SK-N-SH (cell line): ENCODE results near the gene CLASRP. TPM values are rescaled to one million over a fixed set of nuclear protein-coding genes. Genes with fewer than 3 reads are reported as not detected.

Source experiments
- CTCF ChIA-PET: fragments of 300-600, 350-600 bp; formaldehyde crosslinking; extraction: SDS; loops from one replicate; lab custom pipeline; 2021; lab: Yijun Ruan, JAX
- POLR2A ChIA-PET: fragments of 350-600 bp; sonication (Branson Sonifier 250); formaldehyde crosslinking; extraction: SDS; loops from one replicate; lab custom pipeline; 2020; ENCODE audit warnings: antibody characterized with exemption, inconsistent platforms; lab: Yijun Ruan, JAX
- DNase-seq: peaks from one replicate; pipeline ENCODE4 v3.0.0; 2012
- H2AFZ ChIP-seq: fragments of 200-600 bp; sonication (generic); 2 replicates; pipeline ENCODE4 v1.8.1; 2016; ENCODE audit warnings: antibody characterized with exemption, mild to moderate bottlenecking, low read depth
- H3F3A ChIP-seq: fragments of 200-600 bp; sonication (generic); replicated peaks from 2 replicates; pipeline ENCODE3; 2016; ENCODE audit warnings: antibody characterized with exemption, mild to moderate bottlenecking; ENCODE audit not compliant: insufficient read depth
- H3K27ac ChIP-seq, 2 experiments: fragments of 200-500 bp in 1 of 2; fragments of 200-600 bp in 1 of 2; sonication (Bioruptor generic) in 1 of 2; sonication (generic), shearing (Covaris generic) in 1 of 2; 2 replicates each; pipeline versions ENCODE4 v1.5.1 to v1.6.1; 2014 to 2016; ENCODE audit warnings: low read depth in 2 of 2, inconsistent platforms in 1 of 2, low read length in 1 of 2, mild to moderate bottlenecking in 1 of 2, mixed read lengths in 1 of 2
- H3K27me3 ChIP-seq: fragments of 200-600 bp; sonication (generic), shearing (Covaris generic); 2 replicates; pipeline ENCODE4 v1.6.1; 2016; ENCODE audit warnings: mixed run types; ENCODE audit not compliant: insufficient read depth
- H3K36me3 ChIP-seq, 2 experiments: fragments of 200-500 bp in 1 of 2; fragments of 200-600 bp in 1 of 2; sonication (Bioruptor generic) in 1 of 2; sonication (generic) in 1 of 2; replicated peaks in 1 of 2; 2 replicates each; pipeline versions ENCODE3 to v1.5.1; 2014 to 2016; ENCODE audit warnings: low read length in 1 of 2, mild to moderate bottlenecking in 1 of 2; ENCODE audit not compliant: insufficient read depth in 2 of 2, control insufficient read depth in 1 of 2
- H3K4me1 ChIP-seq, 2 experiments: fragments of 200-500 bp in 1 of 2; fragments of 200-600 bp in 1 of 2; sonication (Bioruptor generic) in 1 of 2; sonication (generic), shearing (Covaris generic) in 1 of 2; 2 replicates each; pipeline versions ENCODE4 v1.5.1 to v1.6.1; 2014 to 2016; ENCODE audit warnings: low read depth in 1 of 2, low read length in 1 of 2, mixed run types in 1 of 2; ENCODE audit not compliant: insufficient read depth in 2 of 2, control insufficient read depth in 1 of 2
- H3K4me2 ChIP-seq: fragments of 200-600 bp; sonication (generic), shearing (Covaris generic); 2 replicates; pipeline ENCODE4 v1.6.1; 2017; ENCODE audit warnings: mixed run types
- H3K4me3 ChIP-seq, 2 experiments: fragments of 200-500 bp in 1 of 2; fragments of 200-600 bp in 1 of 2; sonication (Bioruptor generic) in 1 of 2; sonication (generic), shearing (Covaris generic) in 1 of 2; 2 replicates each; pipeline versions ENCODE4 v1.5.1 to v1.8.1; 2014 to 2016; ENCODE audit warnings: low read depth in 2 of 2, inconsistent platforms in 1 of 2, low read length in 1 of 2, mild to moderate bottlenecking in 1 of 2, mixed read lengths in 1 of 2, moderate library complexity in 1 of 2
- H3K79me2 ChIP-seq: fragments of 200-600 bp; sonication (generic); 2 replicates; pipeline ENCODE4 v1.8.1; 2017; ENCODE audit warnings: mild to moderate bottlenecking; ENCODE audit not compliant: insufficient read depth
- H3K9ac ChIP-seq: fragments of 200-600 bp; sonication (generic); 2 replicates; pipeline ENCODE4 v1.6.1; 2017; ENCODE audit warnings: mixed run types
- H3K9me2 ChIP-seq: fragments of 200-600 bp; sonication (generic); 2 replicates; pipeline ENCODE4 v1.6.1; 2017; ENCODE audit warnings: mixed run types
- H3K9me3 ChIP-seq: fragments of 200-600 bp; sonication (generic); 2 replicates; pipeline ENCODE4 v1.6.1; 2017; ENCODE audit warnings: mixed run types, mild to moderate bottlenecking, moderate library complexity
- H4K20me1 ChIP-seq: fragments of 200-600 bp; sonication (generic); 2 replicates; pipeline ENCODE4 v1.6.1; 2017; ENCODE audit warnings: mild to moderate bottlenecking, mixed run types; ENCODE audit not compliant: insufficient read depth
- CTCF ChIP-seq: fragments of 200-600 bp; sonication (generic); IDR thresholded peaks from 2 replicates; pipeline ENCODE4 v1.6.1; 2017; ENCODE audit warnings: antibody characterized with exemption, mild to moderate bottlenecking, moderate library complexity
- ELF1 ChIP-seq: IDR thresholded peaks from 2 replicates; pipeline ENCODE4 v1.4.0; 2012
- EP300 ChIP-seq, 2 experiments: IDR thresholded peaks; 2 replicates each; pipeline versions ENCODE4 v1.4.0 to v1.6.1; 2012; ENCODE audit warnings: borderline replicate concordance in 1 of 2, low read depth in 1 of 2, low read length in 1 of 2
- FOSL2 ChIP-seq: IDR thresholded peaks from 2 replicates; pipeline ENCODE4 v1.4.0; 2012; ENCODE audit warnings: low read depth, mild to moderate bottlenecking, moderate library complexity, borderline replicate concordance
- GATA2 ChIP-seq: sonication (generic); formaldehyde crosslinking; IDR thresholded peaks from 2 replicates; pipeline ENCODE4 v1.5.0; 2020; ENCODE audit warnings: mild to moderate bottlenecking, missing genetic modification reagents
- IRF3 ChIP-seq: fragments of 150-350 bp; IDR thresholded peaks from 2 replicates; pipeline ENCODE4 v1.6.1; 2016; ENCODE audit warnings: mild to moderate bottlenecking, low read depth, low read length
- JUND ChIP-seq: IDR thresholded peaks from 2 replicates; pipeline ENCODE4 v1.4.0; 2012
- MAX ChIP-seq: IDR thresholded peaks from 2 replicates; pipeline ENCODE4 v1.4.0; 2012; ENCODE audit warnings: low read depth
- MXI1 ChIP-seq: IDR thresholded peaks from 2 replicates; pipeline ENCODE4 v1.6.1; 2012; ENCODE audit warnings: mild to moderate bottlenecking, low read depth, low read length, improper control_type of control experiment
- NFIC ChIP-seq: IDR thresholded peaks from 2 replicates; pipeline ENCODE4 v1.4.0; 2012; ENCODE audit warnings: borderline replicate concordance
- NRF1 ChIP-seq: IDR thresholded peaks from 2 replicates; pipeline ENCODE4 v1.6.1; 2012; ENCODE audit warnings: low read depth, mild to moderate bottlenecking, low read length
- PBX3 ChIP-seq: IDR thresholded peaks from 2 replicates; pipeline ENCODE4; 2012
- RAD21 ChIP-seq: IDR thresholded peaks from 2 replicates; pipeline ENCODE4 v1.6.1; 2012; ENCODE audit warnings: mild to moderate bottlenecking, low read length
- RCOR1 ChIP-seq: fragments of 150-350 bp; IDR thresholded peaks from 2 replicates; pipeline ENCODE4 v1.6.1; 2017; ENCODE audit warnings: antibody characterized with exemption, low read length
- SIN3A ChIP-seq: IDR thresholded peaks from 2 replicates; pipeline ENCODE4 v1.6.1; 2012; ENCODE audit warnings: low read depth, mild to moderate bottlenecking, low read length, moderate library complexity, borderline replicate concordance
- TAF1 ChIP-seq: IDR thresholded peaks from 2 replicates; pipeline ENCODE4 v1.6.1; 2012; ENCODE audit warnings: low read depth, mild to moderate bottlenecking, low read length, moderate library complexity, borderline replicate concordance
- USF1 ChIP-seq: IDR thresholded peaks from 2 replicates; pipeline ENCODE4 v1.4.0; 2012; ENCODE audit warnings: low read depth, borderline replicate concordance
- YY1 ChIP-seq: IDR thresholded peaks from 2 replicates; pipeline ENCODE4 v1.4.0; 2012; ENCODE audit warnings: low read depth, mild to moderate bottlenecking
- WGBS: methylation state at CpG from one replicate; pipeline ENCODE4 v1.1.6; 2017; ENCODE audit warnings: low lambda C conversion rate; 5-methylcytosine and 5-hydroxymethylcytosine counted together
- polyA plus RNA-seq, 3 experiments: library from polyadenylated mRNA; depleted of rRNA; stranded (reverse); fragments of >200 nt; gene quantifications; 2 replicates each; pipeline ENCODE4 v1.2.3, GENCODE V29; 2012

CLASRP gene
- polyA plus RNA-seq, 1 of the 3 experiments (the other 2 are of a cell fraction), result 54.8 TPM

GRCh38 chr19:45003485-45003884, 35.4 kb upstream of the CLASRP start:
- H3F3A ChIP-seq, result peaks cover 3% of the 10 kb centered on the region
- no peak overlapping the region for H3K9ac ChIP-seq
- no peaks in the 10 kb centered on the region for H3K27me3 ChIP-seq
- no peak overlapping the region for H3K27ac ChIP-seq
- CTCF ChIA-PET, result interaction anchor here (2.6 kb wide), 1 partner anchor 13 kb away, joined by 13 read pairs; no protein-coding TSS in a partner anchor
- 95% methylated on average over 4 of the region's 4 CpGs for WGBS
- DNase-seq, result no peak
- peaks cover 8% of the 10 kb centered on the region; the same call in 1 of the 2 replicates for H3K79me2 ChIP-seq
- H3K9me2 ChIP-seq, result no peaks in the 10 kb centered on the region
- H3K9me3 ChIP-seq, result no peaks in the 10 kb centered on the region
- peaks cover 0 to 6% of the 10 kb centered on the region in 2 experiments for H3K36me3 ChIP-seq
- H4K20me1 ChIP-seq, result no peaks in the 10 kb centered on the region
- no peak overlapping the region for H3K4me2 ChIP-seq
- POLR2A ChIA-PET, result no interaction called here
- no peak overlapping the region for H2AFZ ChIP-seq
- TF ChIP-seq SIN3A (no peak), ELF1 (no peak), FOSL2 (no peak), JUND (no peak), RAD21 (no peak), MAX (no peak), RCOR1 (no peak), TAF1 (no peak), IRF3 (no peak), EP300 (IDR thresholded peaks at IDR 0.05; ENCODE audit: borderline replicate concordance in 1 of 2, low read depth in 1 of 2, low read length in 1 of 2) (no peak), MXI1 (no peak), NRF1 (no peak), YY1 (no peak), PBX3 (no peak), NFIC (no peak), USF1 (no peak)
- H3K4me1 ChIP-seq, result peaks cover 0 to 5% of the 10 kb centered on the region in 2 experiments; a peak in 1 of 4 replicates
- H3K4me3 ChIP-seq, result no peak overlapping the region

- Histone ChIP-seq H3K27me3 (no peaks in the 10 kb centered on the region), H3K4me3 (no peak overlapping the region), H3K9ac (no peak overlapping the region), H4K20me1 (no peaks in the 10 kb centered on the region), H3K4me1 (peaks cover 0 to 3% of the 10 kb centered on the region in 2 experiments; a peak in 1 of 4 replicates), H3K4me2 (no peak overlapping the region), H3K36me3 (peaks cover 0 to 6% of the 10 kb centered on the region in 2 experiments), H3K79me2 (peaks cover 8% of the 10 kb centered on the region; the same call in 1 of the 2 replicates), H3K27ac (no peak overlapping the region), H3K9me2 (no peaks in the 10 kb centered on the region), H3F3A (no peaks in the 10 kb centered on the region)
- ChIA-PET POLR2A (no interaction called here), CTCF (no interaction called here)
- 97% methylated on average over 9 of the region's 9 CpGs for whole genome bisulfite sequencing
- DNase-seq, result no peak
- no peak for TF ChIP-seq GATA2 (CRISPR knock-in tag)
- TF ChIP-seq CTCF, result no peak
- TF ChIP-seq, all 33 proteins: peak for 0
- Histone ChIP-seq H2AFZ (no peak overlapping the region), H3K9me3 (no peaks in the 10 kb centered on the region)
Observed at GRCh38 chr19:45005787-45006186, 33.1 kb upstream of the CLASRP start.
